NCI-H1694 (cell line): ENCODE results near the gene BUD23.
"Not testable (repeated sequence)": the region's sequence is repeated elsewhere in the genome, so short reads cannot be mapped to it uniquely, and the experiment has no call there.

ENCODE experiments used
- DNase-seq: peaks from one replicate; lab custom pipeline; 2025; lab: John Stamatoyannopoulos, UW

The BUD23 gene

GRCh38 chr7:73718905-73719805, 35.8 kb downstream of the BUD23 start, which contains the start of gene STX1A:
TSS of gene STX1A (minus strand) at chr7:73719669. CDS start at chr7:73719631, 38 bp downstream.
- no peak for DNase-seq

GRCh38 chr7:73719806-73720169, 36.4 kb downstream of the BUD23 start:
- DNase-seq, result no peak

- not testable (repeated sequence) for DNase-seq
These were observed 37.0 kb downstream of the BUD23 start for GRCh38 chr7:73720443-73720842.

GRCh38 chr7:73721377-73721817, 38.0 kb downstream of the BUD23 start:
- DNase-seq, result peak; percentile 98

- not testable (repeated sequence) for DNase-seq
These were observed 38.8 kb downstream of the BUD23 start for GRCh38 chr7:73722182-73722581.

- no peak for DNase-seq
These were observed 39.4 kb downstream of the BUD23 start for GRCh38 chr7:73722785-73723184.

- DNase-seq, result no peak
These were observed 40.4 kb downstream of the BUD23 start for GRCh38 chr7:73723813-73724212.

GRCh38 chr7:73726083-73726466, 42.7 kb downstream of the BUD23 start:
- DNase-seq, result no peak

- DNase-seq, result no peak
These were observed 44.6 kb downstream of the BUD23 start for GRCh38 chr7:73727952-73728351.

GRCh38 chr7:73728551-73728950, 45.2 kb downstream of the BUD23 start:
- DNase-seq, result no peak

- DNase-seq, result no peak
These were observed 47.1 kb downstream of the BUD23 start for GRCh38 chr7:73730485-73730884.

- DNase-seq, result no peak
These were observed 49.0 kb downstream of the BUD23 start for GRCh38 chr7:73732397-73732796.

- peak; percentile 87 for DNase-seq
These were observed 51.5 kb downstream of the BUD23 start for GRCh38 chr7:73734619-73735527.

- no peak for DNase-seq
These were observed 52.1 kb downstream of the BUD23 start for GRCh38 chr7:73735528-73735905.

GRCh38 chr7:73736885-73737284, 53.5 kb downstream of the BUD23 start:
- no peak for DNase-seq

GRCh38 chr7:73737491-73738219, 54.3 kb downstream of the BUD23 start:
- no peak for DNase-seq

GRCh38 chr7:73738220-73738611, 54.8 kb downstream of the BUD23 start:
- DNase-seq, result no peak

- DNase-seq, result peak; percentile 90
These were observed 55.4 kb downstream of the BUD23 start, which contains the start of gene ABHD11 for GRCh38 chr7:73738612-73739386. TSS of gene ABHD11 (minus strand) at chr7:73738802. CDS start at chr7:73738770, 32 bp downstream.

- DNase-seq, result no peak
These were observed 56.0 kb downstream of the BUD23 start for GRCh38 chr7:73739387-73739767.

GRCh38 chr7:73740212-73740611, 56.8 kb downstream of the BUD23 start:
- DNase-seq, result no peak

- DNase-seq, result no peak
These were observed 57.4 kb downstream of the BUD23 start for GRCh38 chr7:73740771-73741170.
